Mammary epithelial cell (primary cell): ENCODE measurements around the gene C4BPB.

ENCODE experiments used
- EZH2 ChIP-seq: IDR thresholded peaks from 2 replicates; pipeline ENCODE4 v1.6.1; 2012; ENCODE audit warnings: low read length, inconsistent platforms, borderline replicate concordance
- TF ChIP-seq, protein P1 (sequence below), 2 donors: IDR thresholded peaks in 1 of 2; conservative IDR thresholded peaks in 1 of 2; 2 replicates each; pipeline ENCODE4 v1.5.1; 2011 to 2012; ENCODE audit warnings: inconsistent platforms in 2 of 2, low read length in 2 of 2, mild to moderate bottlenecking in 2 of 2, control low read depth in 1 of 2, low read depth in 1 of 2; ENCODE audit not compliant: insufficient read depth in 1 of 2; ENCODE audit errors: extremely low read depth in 1 of 2

DNA sequence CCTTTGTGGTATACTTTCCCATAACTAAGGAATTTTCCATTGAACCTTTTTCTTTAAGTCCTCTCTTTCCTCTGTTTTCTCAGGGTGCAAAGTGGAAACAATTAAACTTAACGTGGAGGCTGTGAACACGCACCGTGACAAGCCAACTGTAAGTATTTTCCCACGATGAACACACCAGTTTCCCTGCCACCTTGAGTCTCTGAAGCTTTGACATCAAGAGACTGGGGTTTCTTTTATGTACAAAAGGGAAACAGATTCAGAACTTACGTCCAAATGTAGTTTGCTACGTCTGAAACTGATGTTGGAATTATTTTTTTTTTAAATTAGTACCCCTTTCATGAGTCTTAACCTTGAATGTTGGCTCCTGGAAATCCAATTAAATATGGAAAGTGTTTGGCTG, 17.2 kb upstream of the C4BPB start:
- TF ChIP-seq, protein P1, sequence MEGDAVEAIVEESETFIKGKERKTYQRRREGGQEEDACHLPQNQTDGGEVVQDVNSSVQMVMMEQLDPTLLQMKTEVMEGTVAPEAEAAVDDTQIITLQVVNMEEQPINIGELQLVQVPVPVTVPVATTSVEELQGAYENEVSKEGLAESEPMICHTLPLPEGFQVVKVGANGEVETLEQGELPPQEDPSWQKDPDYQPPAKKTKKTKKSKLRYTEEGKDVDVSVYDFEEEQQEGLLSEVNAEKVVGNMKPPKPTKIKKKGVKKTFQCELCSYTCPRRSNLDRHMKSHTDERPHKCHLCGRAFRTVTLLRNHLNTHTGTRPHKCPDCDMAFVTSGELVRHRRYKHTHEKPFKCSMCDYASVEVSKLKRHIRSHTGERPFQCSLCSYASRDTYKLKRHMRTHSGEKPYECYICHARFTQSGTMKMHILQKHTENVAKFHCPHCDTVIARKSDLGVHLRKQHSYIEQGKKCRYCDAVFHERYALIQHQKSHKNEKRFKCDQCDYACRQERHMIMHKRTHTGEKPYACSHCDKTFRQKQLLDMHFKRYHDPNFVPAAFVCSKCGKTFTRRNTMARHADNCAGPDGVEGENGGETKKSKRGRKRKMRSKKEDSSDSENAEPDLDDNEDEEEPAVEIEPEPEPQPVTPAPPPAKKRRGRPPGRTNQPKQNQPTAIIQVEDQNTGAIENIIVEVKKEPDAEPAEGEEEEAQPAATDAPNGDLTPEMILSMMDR (conservative IDR thresholded peaks at IDR 0.05 in 1 of 2, IDR thresholded peaks at IDR 0.05 in 1 of 2; ENCODE audit: extremely low read depth in 1 of 2, insufficient read depth in 1 of 2, low read depth in 1 of 2, low read length in 2 of 2), result no peak
- TF ChIP-seq EZH2, result no peak
